ENCODE measurements around the gene SRD5A1. TPM values are rescaled to one million over a fixed set of nuclear protein-coding genes. Genes with fewer than 3 reads are reported as not detected.

Gene SRD5A1
- total RNA-seq, 1 experiment from 2014 or later: 24.7 TPM

DNA sequence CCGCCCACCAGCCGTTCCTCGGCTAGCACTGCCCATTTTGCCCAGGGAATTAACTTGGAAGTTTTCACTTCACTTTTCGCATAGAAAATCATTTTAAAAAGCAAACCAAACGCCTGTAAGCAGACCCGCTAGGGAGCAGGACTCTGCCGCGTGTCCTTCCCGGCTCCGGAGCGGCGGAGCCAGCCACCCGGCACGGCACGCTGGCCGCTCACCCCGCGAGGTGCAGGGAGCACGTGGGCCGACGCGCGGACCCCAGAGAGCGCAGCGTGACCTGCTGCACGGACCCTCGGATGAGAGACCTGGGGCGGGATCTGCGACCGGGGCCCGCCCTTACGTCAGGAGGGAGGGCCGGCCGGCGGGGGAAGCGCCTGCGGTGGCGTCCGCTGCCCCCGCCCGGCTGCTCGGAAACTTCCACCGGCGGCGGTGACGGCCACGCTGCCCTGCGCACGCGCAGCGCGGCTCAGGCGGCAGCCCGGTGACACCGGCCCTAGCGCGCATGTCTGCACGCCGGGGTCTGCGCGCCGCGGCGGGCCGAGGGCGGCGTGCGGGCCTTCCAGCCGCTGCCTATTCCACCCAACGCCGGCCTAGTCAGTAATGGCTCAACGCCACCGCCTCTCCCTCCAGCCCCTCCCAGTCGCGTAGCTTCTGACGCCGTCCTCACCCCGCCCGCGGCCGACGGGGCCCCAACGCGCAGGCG lies 79.5 kb downstream of the SRD5A1 start:
- ATAC-seq: peak; percentile 74
- TF ChIP-seq CTCF (IDR thresholded peaks at IDR 0.05 in 2 of 3, conservative IDR thresholded peaks at IDR 0.05 in 1 of 3; ENCODE audit: borderline replicate concordance in 1 of 3, insufficient read depth in 1 of 3, low read depth in 2 of 3, low read length in 2 of 3): no peak
- peak; percentile 92 for TF ChIP-seq MAX (IDR thresholded peaks at IDR 0.05)
- TF ChIP-seq ZNF274 (IDR thresholded peaks at IDR 0.05; ENCODE audit: low read depth, low read length): no peak
- peak; percentile 2; the same call in 1 of the 2 replicates for TF ChIP-seq RAD21 (IDR thresholded peaks at IDR 0.05; ENCODE audit: low read depth)
- TF ChIP-seq ZBTB33 (IDR thresholded peaks at IDR 0.05; ENCODE audit: extremely low read depth, insufficient replicate concordance, low read length): peak; percentile 9
- peak; percentile 79; the same call in 1 of the 2 replicates for TF ChIP-seq POLR2AphosphoS5 (IDR thresholded peaks at IDR 0.05; ENCODE audit: low read depth, low read length)
- no peak for TF ChIP-seq YY1 (IDR thresholded peaks at IDR 0.05; ENCODE audit: extremely low read depth, insufficient replicate concordance, low read depth, low read length)
- peak; percentile 78 for TF ChIP-seq SIN3A (IDR thresholded peaks at IDR 0.05; ENCODE audit: low read depth)
- TF ChIP-seq ZFX (IDR thresholded peaks at IDR 0.05): peak; percentile 58
- TF ChIP-seq SP1 (IDR thresholded peaks at IDR 0.05; ENCODE audit: low read depth): peak; percentile 40
- TF ChIP-seq POLR2A (IDR thresholded peaks at IDR 0.05; ENCODE audit: borderline replicate concordance, extremely low read depth, insufficient read depth, insufficient read length): peak; percentile 50

More for the DNA sequence above, 79.5 kb downstream of the SRD5A1 start:
- peak overlapping the region; percentile 48 for H2AFZ ChIP-seq (ENCODE audit: low read depth, low read length, poor library complexity, severe bottlenecking)
- peak overlapping the region; percentile 98 for H3K27ac ChIP-seq (ENCODE audit: low read depth, low read length)
- no TSS peak for BruUV-seq (replicated peaks)
- peaks cover 0 to 23% of the 10 kb centered on the region in 2 experiments; a peak in 1 of 4 replicates for H3K36me3 ChIP-seq (ENCODE audit: control insufficient read depth in 1 of 2, insufficient read depth in 2 of 2, low read length in 2 of 2)
- peaks cover 12% of the 10 kb centered on the region for H4K20me1 ChIP-seq (ENCODE audit: insufficient read depth)
- POLR2A ChIA-PET: no interaction called here
- peak overlapping the region; percentile 96 for H3K9ac ChIP-seq (ENCODE audit: low read length)
- peak overlapping the region; percentile 59 to 75 for H3K4me3 ChIP-seq (replicated peaks in 1 of 2; ENCODE audit: low read depth in 1 of 2, low read length in 2 of 2)
- H3K9me3 ChIP-seq (ENCODE audit: control insufficient read depth in 1 of 2, insufficient read depth in 1 of 2, low read depth in 1 of 2, low read length in 2 of 2): no peaks in the 10 kb centered on the region
- peaks cover 15 to 29% of the 10 kb centered on the region in 2 experiments for H3K4me1 ChIP-seq (ENCODE audit: control insufficient read depth in 1 of 2, insufficient read depth in 2 of 2, low read length in 2 of 2)
- peaks cover 35% of the 10 kb centered on the region for H3K79me2 ChIP-seq (ENCODE audit: insufficient read depth, low read length)
- intact Hi-C loops (cut with micrococcal nuclease): loop anchor here (1.0 kb wide), 2 partner anchors 79 to 334 kb away; partner anchors contain the start of genes MED10, NSUN2 and SRD5A1
- H3K9me2 ChIP-seq (ENCODE audit: insufficient read depth): no peaks in the 10 kb centered on the region
- peak; percentile 89 for DNase-seq (ENCODE audit: low read depth, low spot score)
- CTCF ChIA-PET: no interaction called here
- peak overlapping the region; percentile 92 for H3K4me2 ChIP-seq (ENCODE audit: low read length)
- RAD21 ChIA-PET (ENCODE audit: low non-redundant PET in 1 of 2, low total read pairs in 2 of 2, uncharacterized antibody in 2 of 2, unreplicated experiment in 2 of 2): interaction anchor here in 1 of 2 experiments (1.0 kb wide), 1 partner anchor 80 kb away, joined by 4 read pairs; the partner anchor contains the start of genes NSUN2 and SRD5A1
- H3K27me3 ChIP-seq (ENCODE audit: insufficient read depth, low read length): no peaks in the 10 kb centered on the region

All from HCT116 (cell line).